ENCODE results near the gene SH3BGRL.

- TF ChIP-seq CTCF (conservative IDR thresholded peaks at IDR 0.05 in 1 of 2, IDR thresholded peaks at IDR 0.05 in 1 of 2; ENCODE audit: low read depth in 1 of 2, low read length in 2 of 2): no peak
- no peak for TF ChIP-seq EZH2 (IDR thresholded peaks at IDR 0.05; ENCODE audit: low read length, missing control alignments)
Observed at GRCh38 chrX:81291996-81292395, 90.1 kb downstream of the SH3BGRL start.

Data from fibroblast of lung (primary cell).